DMS53 treated with DMSO at 0.1 percent for 48 hours (cell line): ENCODE measurements around the gene MASP1.
"Not testable (repeated sequence)": the region's sequence is repeated elsewhere in the genome, so short reads cannot be mapped to it uniquely, and the experiment has no call there.

Experiments
- DNase-seq: peaks from one replicate; lab custom pipeline; 2025; ENCODE audit not compliant: unreplicated experiment; lab: John Stamatoyannopoulos, UW

The MASP1 gene

DNA sequence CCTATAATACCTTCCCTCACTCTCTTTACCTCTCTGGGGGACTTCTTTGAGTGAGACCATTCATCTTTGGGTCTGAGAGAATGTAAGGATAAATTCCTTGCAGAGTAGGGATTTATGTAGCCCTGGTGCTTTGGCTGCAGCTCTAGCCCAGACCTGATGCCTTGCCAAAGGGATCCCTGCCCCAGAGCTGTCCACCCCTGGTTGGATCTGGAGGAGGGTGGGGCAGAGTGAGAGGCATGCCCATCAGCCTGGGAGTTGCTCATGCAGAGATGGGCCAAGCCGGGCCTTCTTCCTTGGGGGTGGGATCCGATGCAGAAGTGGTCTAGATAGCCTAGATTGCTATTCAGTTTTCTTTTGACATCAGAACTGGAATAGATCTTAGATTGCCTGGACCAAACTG is 62.8 kb downstream of the MASP1 start:
- DNase-seq: no peak

DNA sequence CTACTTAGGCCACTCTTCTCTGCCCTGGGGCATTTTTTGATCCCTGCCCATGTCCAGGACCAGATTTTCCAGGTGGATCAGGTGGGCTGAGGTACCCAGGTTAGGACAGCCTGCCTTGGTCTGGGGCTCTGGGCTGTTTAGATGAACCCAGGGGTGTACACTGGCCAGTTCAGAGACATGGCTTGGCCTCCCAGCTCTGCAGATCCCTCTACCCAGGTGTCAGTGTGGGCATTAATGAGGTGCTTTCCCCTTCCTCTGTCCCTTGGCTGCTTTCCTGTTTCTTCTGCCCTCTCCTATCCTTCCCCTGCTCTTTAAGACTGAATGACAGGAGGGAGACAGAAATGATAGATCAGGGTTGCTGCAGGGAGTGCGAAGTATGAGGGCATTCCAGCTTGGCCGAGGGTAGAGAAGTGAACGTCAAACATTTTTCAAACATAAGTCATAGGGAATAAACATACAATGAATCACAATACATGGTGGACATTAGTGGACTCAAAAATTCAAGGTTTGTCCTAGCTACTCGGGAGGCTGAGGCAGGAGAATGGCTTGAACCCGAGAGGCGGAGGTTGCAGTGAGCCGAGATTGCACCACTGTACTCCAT is 63.8 kb downstream of the MASP1 start:
- no peak for DNase-seq

DNA sequence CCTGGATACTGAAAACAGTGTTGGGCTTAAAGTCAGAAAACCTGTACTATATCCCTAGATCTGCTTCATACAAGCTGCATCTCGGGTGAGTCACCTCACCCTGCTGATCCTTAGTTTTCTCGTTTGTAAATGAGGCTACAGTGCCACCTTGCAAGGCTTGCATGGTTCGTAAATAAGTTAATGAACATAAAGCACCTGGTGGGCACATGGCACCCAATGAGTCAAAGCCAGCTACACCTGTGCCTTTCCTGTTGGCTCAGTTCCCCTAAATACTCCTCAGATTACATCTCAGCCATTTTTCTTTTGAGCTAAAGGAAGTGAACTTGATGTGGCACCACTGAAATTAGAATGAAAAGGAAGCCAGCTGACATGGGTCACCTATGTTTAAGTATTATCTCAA is 67.7 kb downstream of the MASP1 start:
- peak; percentile 71 for DNase-seq

DNA sequence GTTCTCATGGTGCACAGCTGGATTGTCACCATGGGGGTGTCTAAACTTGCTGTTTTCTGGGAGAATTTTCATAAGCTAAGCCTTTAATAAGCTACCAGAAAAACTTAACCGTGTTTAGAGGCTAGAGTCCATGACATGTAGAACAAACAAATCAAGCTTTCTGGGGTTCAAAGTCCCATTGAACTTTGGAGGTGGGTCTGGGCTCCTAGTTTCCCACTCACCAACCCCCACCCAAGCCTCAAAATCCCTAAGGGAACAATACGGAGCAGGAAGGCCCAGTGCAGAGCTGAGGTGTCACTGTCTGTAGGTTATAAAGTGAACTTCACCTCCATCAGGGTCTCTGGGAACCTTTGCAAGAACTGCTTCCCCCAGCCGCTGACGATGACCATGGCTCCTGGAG is 68.7 kb downstream of the MASP1 start:
- no peak for DNase-seq

DNA sequence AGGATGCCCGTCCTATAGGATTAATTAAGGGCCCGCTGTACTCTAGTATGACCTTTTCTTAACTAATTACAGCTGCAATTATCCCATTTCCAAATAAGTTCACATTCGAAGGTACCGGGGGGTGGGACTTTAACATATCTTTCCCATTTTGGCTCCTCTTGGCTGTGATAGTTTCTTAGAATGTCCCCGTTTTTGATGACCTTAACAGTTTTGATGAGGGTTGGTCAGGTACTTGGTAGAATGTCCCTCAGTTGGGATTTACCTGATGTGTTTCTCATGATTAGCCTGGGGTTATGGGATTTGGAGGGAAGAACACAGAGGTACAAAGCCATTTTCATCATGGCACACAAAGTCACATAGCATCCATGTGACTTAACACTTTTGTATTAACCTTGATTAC is 76.1 kb downstream of the MASP1 start:
- DNase-seq: no peak

DNA sequence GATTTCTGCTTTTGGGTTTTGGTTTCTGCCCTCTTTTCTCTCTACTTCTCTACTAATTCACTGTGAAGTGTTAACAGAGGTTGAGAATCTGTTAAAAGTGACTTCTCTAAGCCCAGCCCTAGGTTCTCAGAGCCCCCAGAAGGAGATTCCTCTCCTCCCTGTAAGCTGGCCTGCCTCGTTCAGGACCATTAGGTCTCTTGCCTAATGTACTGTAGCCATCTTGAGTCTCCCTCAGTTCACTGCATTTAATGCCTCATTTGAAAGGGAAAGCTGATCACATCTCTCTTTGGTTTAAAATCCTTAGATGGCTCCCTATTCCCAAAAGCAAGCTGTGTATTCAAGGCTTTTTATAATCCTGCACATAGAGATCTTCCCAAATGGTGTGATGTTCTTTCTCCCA is 77.9 kb downstream of the MASP1 start:
- DNase-seq: no peak

DNA sequence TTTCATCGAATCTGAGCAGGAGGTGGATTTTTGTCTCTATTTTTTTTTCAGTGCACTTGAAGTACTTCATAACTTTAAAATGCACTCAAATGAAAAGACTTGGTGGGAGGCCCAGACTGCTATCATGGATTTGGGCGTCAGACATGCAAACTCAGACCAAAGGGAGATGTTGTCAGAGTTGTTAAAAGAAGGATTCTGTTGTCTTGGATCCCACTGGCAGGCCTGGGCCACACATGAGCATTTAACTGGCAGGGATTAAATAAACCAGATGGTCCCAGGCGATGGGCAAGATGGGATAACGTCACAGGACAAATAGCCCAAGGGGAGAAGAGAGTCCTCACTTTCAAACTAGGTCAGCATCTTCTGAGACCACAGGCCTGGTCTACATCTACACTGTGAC is 78.8 kb downstream of the MASP1 start:
- no peak for DNase-seq

DNA sequence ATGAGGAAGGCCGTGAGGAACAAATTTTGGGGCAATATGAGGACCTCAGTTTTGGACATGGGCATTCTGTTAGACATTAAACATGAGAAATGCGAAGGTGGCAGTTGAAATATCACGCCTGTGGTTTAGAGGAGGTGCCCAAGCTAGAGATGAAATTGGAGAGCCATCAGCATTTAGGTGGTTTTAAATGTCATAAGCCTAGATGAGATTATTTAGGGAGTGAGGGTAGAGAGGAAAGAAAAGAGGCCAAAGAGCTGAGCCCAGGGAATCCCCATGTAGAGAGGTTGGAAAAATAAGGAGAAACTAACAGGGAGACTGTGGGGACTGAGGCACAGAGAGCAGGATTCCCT is 79.4 kb downstream of the MASP1 start:
- DNase-seq: no peak

DNA sequence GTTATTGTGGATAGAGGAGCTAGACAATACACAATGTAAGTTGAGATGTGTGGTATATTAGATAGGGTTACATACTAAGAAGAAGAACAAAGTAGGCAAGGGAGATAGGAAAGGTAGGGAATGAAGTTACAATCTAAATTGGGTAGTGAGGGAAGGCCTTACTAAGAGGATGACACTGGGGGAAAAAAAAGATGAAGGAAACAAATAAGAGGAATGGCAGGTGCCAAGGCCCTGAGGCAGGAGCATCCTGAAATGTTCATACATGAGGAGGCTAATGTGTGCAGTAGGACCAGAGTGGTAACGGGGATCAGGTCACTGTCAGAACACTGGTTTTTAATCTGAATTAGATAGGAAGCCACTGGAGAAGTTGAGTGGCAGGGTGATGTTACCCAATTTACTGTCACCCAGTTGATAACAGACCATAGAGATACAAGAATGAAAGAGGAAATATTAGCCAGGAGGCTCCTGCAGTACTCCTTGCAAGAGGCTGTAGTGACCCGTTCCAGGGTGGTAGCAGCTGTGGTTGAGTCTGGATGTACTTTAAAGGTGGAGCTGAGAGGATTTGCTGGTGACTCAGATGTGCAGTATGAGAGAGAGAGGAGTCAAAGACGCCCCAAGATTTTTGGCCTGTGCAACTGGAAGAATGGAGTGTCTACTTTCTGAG is 79.9 kb downstream of the MASP1 start:
- DNase-seq: no peak

DNA sequence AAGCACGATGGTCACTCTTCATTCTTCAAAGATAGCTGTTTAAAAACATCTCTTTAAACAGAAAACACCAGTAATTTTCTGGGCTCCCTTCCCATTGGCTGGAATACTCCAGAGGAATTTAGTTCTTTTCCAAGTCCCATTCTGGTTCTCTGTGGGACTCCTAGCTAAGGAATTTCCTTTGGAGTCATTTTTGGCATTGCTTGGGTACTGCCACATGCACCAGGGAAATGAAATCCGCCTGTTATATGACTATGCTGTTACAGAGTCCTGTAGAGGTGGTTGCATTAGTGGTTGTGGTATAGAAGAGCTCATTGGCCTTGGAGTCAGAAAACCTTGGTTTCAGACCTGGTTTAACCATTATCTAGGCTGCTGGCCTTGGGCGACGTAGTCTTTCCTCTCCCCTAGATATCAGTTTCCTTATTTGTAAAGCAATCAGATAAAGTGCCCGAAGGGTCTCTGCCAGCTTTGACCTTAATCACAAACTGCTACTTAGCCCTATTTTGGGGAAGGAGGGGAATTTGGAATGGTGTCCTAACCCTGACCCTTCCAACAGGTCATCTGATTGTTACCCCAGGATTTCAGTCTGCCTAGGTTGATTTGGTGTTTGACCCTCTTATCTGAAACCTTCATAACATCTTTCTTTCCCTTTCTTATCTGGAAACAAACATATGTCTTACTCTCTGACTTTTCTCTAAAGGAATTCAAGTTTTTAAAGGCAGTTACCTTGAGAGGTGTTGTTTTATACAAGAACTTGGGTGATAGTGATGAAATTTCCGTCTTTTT is 80.8 kb downstream of the MASP1 start:
- DNase-seq: no peak

DNA sequence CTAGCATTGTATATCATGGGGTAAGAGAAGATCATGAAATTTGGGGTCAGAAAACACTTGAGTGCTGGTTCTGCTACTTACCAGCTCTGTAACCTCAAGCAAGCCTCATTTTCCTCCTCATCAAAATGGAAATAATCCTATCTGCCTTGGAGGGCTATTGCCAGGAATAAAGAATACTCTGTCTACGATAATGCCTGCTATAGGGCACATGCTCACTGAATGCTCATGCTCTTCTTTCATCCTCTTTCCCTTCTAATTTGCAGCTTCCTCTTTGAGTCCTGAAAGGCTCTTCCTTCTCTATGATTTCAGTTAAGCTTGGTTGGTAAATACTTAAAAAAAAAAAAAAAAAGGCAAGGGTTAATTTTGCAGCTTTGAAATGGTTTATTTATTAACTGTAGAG is 81.4 kb downstream of the MASP1 start:
- no peak for DNase-seq

DNA sequence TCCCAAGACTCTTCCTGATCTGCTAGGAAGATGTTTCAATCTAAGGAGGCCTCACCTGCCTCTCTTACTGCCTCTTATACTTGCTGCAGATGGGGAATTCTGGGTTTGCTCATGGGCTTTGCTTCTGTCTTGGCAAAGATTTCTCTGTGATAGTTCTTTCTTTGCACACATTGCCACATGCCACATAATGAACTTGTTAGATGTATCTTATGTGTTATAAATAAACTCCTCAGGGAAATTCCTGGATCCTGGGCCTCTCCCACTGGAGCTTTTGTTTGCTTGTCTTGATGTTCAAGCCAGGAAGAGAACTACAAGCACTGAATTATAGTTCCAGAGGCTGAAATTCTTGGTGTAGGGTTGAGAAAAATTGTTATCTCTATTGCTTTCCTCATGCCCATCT is 82.0 kb downstream of the MASP1 start:
- no peak for DNase-seq

DNA sequence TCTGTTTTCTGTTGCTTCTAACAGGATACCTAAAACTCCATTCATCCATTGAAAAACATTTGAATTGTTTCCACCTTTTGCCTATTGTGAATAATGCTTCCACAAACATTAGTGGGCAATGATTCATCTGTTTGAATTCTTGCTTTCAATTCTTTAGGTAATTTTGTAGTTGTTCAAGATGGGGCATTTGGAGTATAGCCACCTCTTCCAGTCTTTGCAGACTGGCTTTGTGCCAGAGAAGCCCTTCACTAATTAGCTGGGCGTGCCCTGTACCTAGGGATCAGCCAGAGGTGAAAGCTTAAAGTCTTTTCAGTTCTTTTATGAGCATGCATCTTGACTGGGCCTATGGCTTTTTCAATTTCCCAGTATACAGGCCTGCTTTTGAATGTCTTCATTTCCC is 83.4 kb downstream of the MASP1 start:
- DNase-seq: no peak

DNA sequence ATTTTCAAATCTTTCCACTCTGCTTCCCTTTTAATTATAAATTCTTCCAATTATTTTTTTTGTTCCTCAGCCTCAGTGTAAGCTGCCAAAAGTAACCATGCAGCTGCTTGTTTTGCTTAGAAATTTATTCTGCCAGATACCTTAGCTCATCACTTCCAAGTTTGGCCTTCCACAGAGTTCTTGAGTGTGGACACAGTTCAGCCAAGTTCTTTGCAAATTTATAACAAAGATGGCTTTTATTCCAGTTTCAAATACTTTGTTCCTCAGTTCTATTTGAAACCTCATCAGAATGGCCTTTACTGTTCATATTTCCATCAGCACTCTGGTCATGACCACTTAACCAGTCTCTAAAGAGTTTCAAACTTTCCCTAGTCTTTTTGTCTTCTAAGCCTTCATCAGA is 83.9 kb downstream of the MASP1 start:
- no peak for DNase-seq

DNA sequence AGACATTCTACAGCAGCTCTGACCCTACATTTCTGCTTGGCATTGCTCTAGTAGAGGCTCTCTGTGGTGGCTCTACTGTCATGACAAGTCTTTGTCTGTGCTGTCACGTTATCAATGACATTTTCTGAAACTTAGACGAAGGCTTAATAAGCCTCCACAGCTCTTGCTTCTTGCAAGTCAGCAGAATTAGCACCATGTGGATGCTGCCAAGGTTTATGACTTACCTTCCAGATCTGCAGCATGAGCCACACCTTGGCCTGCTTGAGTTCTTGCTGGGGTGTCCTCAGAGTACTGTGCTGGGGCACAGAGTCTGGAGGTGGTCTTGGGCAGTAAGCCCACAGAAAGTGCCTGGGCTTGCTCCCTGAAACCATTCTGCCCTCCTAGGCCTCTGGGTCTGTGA is 84.5 kb downstream of the MASP1 start:
- no peak for DNase-seq

DNA sequence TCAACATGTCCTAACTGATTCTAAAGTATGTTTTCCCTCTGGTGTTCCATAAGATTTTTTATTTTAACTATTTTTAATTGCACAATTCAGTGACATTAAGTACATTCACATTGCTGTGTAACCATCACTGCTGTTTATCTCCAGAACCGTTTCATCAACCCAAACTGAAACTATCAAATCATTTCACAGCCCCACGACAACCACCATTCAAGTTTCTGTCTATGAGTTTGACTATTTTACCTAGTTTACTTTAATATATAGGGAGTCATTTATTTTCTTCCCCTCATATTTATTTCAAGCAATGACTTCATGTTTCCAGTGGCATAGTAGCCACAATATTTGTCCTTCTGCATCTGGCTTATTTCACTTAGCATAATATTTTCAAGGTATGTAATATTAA is 85.9 kb downstream of the MASP1 start:
- no peak for DNase-seq

DNA sequence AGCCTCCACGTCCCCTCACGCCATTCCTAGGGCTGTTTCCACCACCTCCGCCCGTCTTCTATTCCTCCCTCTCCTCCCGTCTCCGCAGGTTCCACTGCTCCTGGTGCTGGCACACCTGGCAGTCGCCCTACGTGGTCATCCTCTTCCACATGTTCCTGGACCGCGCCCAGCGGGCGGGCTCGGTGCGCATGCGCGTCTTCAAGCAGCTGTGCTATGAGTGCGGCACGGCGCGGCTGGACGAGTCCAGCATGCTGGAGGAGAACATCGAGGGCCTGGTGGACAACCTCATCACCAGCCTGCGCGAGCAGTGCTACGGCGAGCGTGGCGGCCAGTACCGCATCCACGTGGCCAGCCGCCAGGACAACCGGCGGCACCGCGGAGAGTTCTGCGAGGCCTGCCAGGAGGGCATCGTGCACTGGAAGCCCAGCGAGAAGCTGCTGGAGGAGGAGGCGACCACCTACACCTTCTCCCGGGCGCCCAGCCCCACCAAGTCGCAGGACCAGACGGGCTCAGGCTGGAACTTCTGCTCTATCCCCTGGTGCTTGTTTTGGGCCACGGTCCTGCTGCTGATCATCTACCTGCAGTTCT is 92.0 kb downstream of the MASP1 start:
- DNase-seq: not testable (repeated sequence)

DNA sequence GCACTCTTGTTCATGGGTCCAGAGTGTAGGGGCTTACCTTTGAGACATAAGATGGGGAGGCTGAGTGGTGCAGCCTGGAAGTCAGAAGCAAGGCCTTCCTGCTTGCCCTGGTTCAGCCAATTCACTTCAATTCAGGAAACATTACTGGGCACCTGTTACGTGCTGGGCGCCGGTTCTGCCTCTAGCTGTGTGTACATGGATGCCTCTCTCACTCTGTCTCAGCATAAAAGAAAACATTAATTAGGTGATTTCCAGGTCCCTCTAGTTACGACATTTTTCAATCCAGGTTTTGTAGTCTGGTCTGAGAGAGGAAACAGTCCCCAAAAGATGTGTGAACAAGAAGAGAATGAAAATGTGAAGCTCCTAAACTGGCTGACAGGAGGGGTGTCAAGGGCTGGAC is 93.0 kb downstream of the MASP1 start:
- no peak for DNase-seq

DNA sequence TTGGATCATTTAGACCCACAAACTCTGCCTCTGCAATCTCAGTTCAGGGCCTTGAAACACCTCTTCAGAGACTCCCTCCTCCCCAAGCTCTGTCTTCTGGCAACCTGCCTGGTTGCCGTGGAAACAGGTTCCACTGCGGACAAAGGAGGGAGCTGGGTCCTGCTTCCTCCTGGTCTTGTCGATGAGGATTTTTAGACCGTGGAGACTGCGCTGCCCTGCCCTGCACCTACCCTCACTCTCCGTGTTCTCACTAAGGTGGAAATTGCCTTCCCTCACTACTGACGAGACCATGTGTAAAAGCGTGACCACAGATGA is 94.2 kb downstream of the MASP1 start, which contains the start of gene RTP1:
Gene RTP1 (plus strand): TSS at position 152 of the 315 bp plus-strand sequence. CDS start 30 bp downstream, at position 182.
- DNase-seq: no peak

DNA sequence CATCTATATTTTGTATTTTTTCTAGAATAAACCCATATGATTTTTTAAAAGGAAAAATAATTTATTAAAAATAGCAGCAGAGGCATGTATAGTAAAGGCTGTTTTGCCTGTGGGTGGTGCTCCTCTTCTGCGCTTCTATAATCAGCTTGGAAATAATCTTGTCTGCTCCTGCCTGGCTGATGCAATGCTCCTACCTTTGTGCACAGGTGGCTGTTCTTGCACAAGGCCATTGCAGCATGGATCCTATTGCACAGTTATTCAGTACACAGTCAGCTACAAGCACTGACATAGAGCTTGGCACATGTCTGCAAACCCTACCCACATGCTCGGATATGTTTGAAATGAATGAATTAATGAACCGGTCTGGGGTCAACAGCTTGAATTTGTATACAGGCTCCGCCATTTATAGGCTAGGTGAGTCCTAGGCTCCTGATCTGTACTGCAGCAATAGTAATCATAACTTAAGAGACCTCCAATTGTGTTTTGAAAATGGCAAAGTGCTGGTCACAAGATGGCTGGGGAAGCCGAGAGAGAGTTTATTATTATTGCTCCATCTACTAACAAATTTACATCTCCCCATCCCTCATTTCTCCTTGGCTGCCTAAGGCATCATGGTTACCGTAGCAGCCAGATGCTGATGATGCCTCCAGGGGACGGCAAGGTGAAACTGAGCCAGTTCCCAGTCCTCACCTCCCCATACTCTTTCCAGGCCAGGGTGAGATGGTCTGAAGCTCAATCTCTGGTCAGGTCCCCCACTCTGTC is 94.8 kb downstream of the MASP1 start:
- no peak for DNase-seq

DNA sequence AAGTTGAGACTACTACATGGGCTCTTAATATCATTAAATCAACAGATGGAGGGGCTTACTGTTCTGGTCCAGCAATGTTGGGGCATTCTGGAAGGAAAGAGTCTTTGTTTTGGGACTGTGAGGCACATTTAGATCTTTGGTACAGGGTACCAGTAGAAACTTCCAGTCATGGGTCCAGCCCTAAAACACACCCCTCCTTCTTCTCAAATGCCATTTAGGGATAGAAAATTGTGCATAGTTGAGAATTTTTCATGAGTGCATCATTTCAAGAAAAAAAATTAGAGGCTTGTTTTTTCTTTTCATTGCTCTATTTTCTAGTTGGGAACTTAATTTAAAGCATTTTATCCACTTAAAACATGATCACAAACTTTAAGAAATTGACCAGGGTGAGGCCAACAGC is 98.4 kb downstream of the MASP1 start:
- DNase-seq: no peak

DNA sequence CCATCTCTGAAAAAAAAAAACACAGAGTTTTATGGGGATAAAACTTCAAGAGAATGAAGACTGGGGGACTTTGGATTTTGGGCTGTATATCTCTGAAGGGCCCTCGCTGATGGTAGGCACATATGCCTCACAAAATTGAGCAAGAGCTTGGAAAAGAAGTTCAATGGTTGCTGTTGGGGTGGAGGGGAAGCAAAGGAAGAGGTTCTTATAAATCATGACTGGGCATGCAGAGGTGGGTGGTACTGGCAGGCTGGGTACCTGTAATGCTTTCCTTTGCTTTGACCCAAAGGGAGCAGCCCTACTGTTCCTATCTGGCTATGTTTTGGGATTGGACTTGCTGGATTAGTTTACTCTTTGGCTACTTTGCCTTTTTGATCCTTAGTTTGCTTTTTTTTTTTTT is 100.3 kb downstream of the MASP1 start:
- DNase-seq: no peak
